Inferior parietal cortex (tissue), 1 donor: ENCODE data around the gene IFNL3.
"Not testable (repeated sequence)": the region's sequence is repeated elsewhere in the genome, so short reads cannot be mapped to it uniquely, and the experiment has no call there.

ENCODE experiments used
- DNase-seq: peaks from one replicate; pipeline ENCODE4 v3.0.0-alpha.2; 2016; ENCODE audit errors: extremely low spot score

Gene IFNL3

GRCh38 chr19:39253374-39254149 lies 8.8 kb upstream of the IFNL3 start:
- DNase-seq = no peak

- no peak for DNase-seq
Observed at GRCh38 chr19:39252458-39252857, 7.7 kb upstream of the IFNL3 start.

GRCh38 chr19:39251846-39252245 lies 7.0 kb upstream of the IFNL3 start:
- no peak for DNase-seq

DNA sequence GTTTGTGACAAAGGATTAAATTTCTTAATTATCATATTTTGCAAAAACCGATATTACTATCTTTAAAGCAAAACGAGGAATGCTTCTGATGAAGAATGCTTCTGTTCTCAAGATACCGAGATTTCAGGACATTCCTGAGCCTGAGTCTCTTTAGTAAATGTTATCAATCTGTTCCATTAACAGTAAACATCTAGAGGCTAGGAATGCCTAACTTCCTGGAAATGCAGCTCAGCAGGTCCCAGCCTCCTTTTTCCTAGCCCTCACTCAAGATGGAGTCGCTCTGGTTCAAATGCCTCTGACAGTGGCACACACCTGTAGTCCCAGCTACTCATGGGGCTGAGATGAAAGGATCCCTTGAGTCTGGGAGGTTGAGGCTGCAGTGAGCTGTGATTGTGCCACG lies 6.3 kb upstream of the IFNL3 start:
- no peak for DNase-seq

- DNase-seq = no peak
Observed at GRCh38 chr19:39248806-39249205, 4.0 kb upstream of the IFNL3 start, which contains the start of gene IFNL4. Gene IFNL4 (minus strand): TSS chr19:39248856.

- no peak for DNase-seq
Observed at GRCh38 chr19:39247701-39248664, 3.2 kb upstream of the IFNL3 start.

DNA sequence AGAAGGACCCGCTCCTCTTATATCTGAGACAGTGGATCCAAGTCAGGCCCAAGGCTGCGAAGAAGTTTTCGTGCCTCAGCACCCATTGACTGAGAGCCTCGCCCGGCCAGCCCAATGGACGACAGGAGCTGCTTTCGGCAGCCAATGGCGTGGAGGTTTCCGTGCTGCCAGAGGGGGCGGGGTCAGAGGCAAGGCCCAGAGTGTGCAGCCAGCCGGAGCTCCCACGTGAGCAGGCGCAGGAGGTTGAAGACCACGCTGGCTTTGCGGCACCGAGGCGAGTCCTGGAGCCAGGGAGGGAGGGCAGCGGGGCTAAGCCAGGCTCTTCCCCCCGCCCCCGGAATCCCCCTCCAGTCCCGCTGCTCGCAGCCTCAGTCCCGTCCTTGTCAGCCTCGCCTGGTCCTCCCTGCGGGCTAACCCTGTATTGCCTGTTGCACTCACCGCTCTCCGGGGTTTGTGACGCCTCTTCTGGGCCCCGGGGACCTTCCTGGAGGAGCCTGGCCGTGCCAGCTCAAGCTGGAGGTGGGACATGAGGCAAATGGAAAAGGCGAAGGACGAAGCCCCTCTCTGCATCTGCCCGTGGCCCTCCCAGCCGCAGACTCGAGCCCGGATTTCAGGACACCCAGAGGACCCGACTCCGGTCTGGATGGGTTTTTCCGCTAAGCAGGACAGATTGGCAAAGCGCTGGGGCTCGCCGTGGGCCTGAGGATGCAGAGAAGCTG lies 2.3 kb upstream of the IFNL3 start:
- no peak for DNase-seq

GRCh38 chr19:39245166-39245565 lies 360 bp upstream of the IFNL3 start:
- not testable (repeated sequence) for DNase-seq

DNA sequence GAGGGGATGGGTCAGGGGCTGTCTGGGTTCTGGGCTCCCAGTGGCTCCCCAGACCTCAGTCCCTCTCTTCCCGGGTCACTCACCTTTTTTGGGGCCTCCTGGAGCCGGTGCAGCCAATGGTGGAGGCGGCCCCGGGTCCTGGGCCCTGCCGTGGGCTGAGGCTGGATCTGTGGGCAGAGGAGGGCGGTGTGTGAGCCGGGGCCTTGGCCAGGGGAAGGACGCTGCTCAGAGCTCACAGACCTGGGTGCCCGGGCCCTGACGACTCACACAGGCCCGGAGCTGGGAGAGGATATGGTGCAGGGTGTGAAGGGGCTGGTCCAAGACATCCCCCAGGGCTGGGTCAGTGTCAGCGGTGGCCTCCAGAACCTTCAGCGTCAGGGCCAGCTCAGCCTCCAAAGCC lies 1.1 kb downstream of the IFNL3 start:
- not testable (repeated sequence) for DNase-seq

DNA sequence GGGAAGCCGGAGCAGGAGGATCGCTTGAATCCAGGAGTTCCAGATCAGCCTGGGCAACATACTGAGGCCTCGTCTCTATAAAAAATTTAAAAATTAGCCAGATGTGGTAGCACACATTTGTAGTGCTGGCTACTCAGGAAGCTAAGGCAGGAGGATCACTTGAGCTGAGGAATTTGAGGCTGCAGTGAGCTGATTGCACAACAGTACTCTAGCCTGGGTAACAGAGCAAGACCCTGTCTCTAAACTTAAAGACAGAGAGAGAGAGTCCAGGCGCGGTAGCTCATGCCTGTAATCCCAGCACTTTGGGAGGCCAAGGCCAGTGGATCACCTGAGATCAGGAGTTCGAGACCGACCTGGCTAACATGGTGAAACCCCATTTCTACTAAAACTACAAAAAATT lies 4.4 kb downstream of the IFNL3 start:
- DNase-seq = no peak

GRCh38 chr19:39238944-39239343 lies 5.9 kb downstream of the IFNL3 start:
- DNase-seq = no peak

- DNase-seq = no peak
Observed at GRCh38 chr19:39238209-39238608, 6.6 kb downstream of the IFNL3 start.

DNA sequence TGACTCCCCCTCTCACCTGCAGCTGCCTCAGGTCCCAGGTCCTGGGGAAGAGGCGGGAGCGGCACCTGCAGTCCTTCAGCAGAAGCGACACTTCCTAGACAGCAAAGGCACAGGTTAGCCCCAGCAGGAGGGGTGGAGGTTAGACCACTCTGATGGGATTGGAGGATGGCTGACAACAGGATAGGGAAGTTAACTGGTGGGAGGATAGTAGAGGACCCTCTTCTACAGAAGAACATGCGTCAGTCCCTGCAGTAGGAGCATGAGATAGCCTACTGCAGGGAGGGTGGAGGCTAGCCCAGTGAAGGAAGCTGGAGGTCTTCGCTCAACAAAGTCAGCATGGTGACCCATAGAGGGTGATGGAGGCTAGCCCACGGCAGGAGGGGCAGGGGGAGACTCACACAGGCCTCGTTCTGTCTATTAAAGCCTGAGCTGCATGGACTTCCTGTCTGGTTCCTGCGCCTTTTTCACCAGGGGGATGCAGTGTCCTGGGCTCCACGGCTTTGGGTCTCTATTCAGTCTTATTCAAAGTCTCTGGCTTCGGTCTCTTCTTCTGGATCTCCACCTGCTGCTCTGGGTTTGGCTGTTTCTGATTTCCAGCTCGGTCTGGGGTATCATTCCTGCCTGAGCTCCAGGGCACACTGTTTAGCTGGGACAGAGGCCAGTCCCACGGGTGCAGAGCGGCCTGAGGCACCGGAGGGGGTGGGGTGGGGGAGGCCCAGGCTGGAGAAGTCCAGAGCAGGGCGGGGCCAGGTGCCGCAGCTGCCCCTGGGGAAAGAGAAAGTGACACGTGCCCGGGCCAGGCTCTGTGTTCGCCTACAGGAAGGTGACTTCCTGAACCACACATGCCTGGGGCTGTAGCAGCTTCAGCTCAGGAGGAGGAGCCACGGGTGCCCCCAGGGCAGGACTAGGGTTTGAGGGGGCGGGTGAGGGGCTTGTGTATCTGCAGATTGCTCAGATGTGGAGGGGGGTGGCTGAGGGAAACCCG lies 7.3 kb downstream of the IFNL3 start:
- DNase-seq = no peak

DNA sequence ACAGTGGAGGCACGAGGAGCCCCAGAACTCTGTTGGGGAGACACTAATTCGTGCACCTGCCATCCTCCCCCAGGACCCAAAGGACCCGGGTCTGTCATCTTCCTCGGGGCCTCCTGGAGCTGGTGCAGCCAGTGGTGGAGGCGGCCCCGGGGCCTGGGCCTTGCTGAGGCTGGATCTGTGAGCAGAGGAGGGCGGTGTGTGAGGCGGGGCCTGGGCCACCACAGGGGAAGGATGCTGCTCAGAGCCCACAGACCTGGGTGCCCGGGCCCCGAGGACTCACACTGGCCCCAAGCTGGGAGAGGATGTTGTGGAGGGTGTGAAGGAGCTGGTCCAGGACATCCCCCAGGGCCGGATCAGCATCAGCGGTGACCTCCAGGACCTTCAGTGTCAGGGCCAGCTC lies 8.3 kb downstream of the IFNL3 start:
- no peak for DNase-seq

GRCh38 chr19:39232708-39233107 lies 12.1 kb downstream of the IFNL3 start:
- DNase-seq = no peak

GRCh38 chr19:39230096-39230764 lies 14.6 kb downstream of the IFNL3 start:
- no peak for DNase-seq

DNA sequence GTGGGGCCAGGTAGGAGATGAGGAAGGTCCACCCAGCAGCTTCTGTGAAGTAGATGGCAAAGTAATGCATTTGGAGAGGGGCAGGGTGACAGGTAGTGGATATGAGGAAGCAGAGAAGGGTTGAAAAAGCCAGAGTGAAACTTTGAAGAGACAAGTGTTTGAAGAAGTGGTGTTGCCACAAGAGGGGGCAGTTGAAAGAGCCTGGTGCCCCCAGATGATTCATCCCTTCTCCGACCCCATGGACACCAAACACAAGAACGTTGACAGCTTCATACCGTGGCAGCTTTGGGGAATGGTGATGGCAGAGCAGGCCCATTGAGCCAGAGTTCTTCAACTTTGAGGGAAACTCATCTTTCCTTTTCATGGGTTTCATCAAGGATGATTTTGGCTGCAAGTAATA lies 19.9 kb downstream of the IFNL3 start:
- DNase-seq = no peak

- no peak for DNase-seq
Observed at GRCh38 chr19:39223703-39224279, 21.0 kb downstream of the IFNL3 start.

GRCh38 chr19:39219108-39219507 lies 25.7 kb downstream of the IFNL3 start:
- DNase-seq = not testable (repeated sequence)
